GM21528 (cell line): ENCODE results near the gene BCL2.

Experiments used
- ATAC-seq: cut with Tn5 transposase; IDR thresholded peaks from one replicate; pipeline ENCODE4 v1.9.1; 2021; ENCODE audit warnings: mild to moderate bottlenecking, moderate library complexity; ENCODE audit not compliant: unreplicated experiment, low FRiP score

Gene BCL2

GRCh38 chr18:63262369-63263335 lies 56.9 kb downstream of the BCL2 start:
- no peak for ATAC-seq

- ATAC-seq = no peak
Observed at GRCh38 chr18:63261029-63261428, 58.5 kb downstream of the BCL2 start.

GRCh38 chr18:63260380-63260754 lies 59.2 kb downstream of the BCL2 start:
- no peak for ATAC-seq

- ATAC-seq = no peak
Observed at GRCh38 chr18:63259567-63260379, 59.8 kb downstream of the BCL2 start.

- no peak for ATAC-seq
Observed at GRCh38 chr18:63258749-63259566, 60.6 kb downstream of the BCL2 start.

GRCh38 chr18:63257453-63257852 lies 62.1 kb downstream of the BCL2 start:
- ATAC-seq = no peak

GRCh38 chr18:63255435-63255834 lies 64.1 kb downstream of the BCL2 start:
- no peak for ATAC-seq

GRCh38 chr18:63254716-63255399 lies 64.7 kb downstream of the BCL2 start:
- ATAC-seq = no peak

- ATAC-seq = no peak
Observed at GRCh38 chr18:63253428-63254372, 65.9 kb downstream of the BCL2 start.

- ATAC-seq = no peak
Observed at GRCh38 chr18:63253014-63253413, 66.6 kb downstream of the BCL2 start.

- ATAC-seq = no peak
Observed at GRCh38 chr18:63249771-63250170, 69.8 kb downstream of the BCL2 start.

- no peak for ATAC-seq
Observed at GRCh38 chr18:63247926-63248325, 71.6 kb downstream of the BCL2 start.

- ATAC-seq = no peak
Observed at GRCh38 chr18:63247506-63247905, 72.1 kb downstream of the BCL2 start.

- no peak for ATAC-seq
Observed at GRCh38 chr18:63245600-63245999, 74.0 kb downstream of the BCL2 start.

- no peak for ATAC-seq
Observed at GRCh38 chr18:63244607-63245006, 75.0 kb downstream of the BCL2 start.

- no peak for ATAC-seq
Observed at GRCh38 chr18:63241760-63242159, 77.8 kb downstream of the BCL2 start.

- no peak for ATAC-seq
Observed at GRCh38 chr18:63241317-63241712, 78.3 kb downstream of the BCL2 start.

GRCh38 chr18:63240531-63241316 lies 78.8 kb downstream of the BCL2 start:
- ATAC-seq = no peak
